ENCODE data around the gene PMPCA. TPM values are rescaled to one million over a fixed set of nuclear protein-coding genes. Genes with fewer than 3 reads are reported as not detected.

PMPCA gene
- total RNA-seq, 1 experiment from 2014 or later, result 94.5 TPM

DNA sequence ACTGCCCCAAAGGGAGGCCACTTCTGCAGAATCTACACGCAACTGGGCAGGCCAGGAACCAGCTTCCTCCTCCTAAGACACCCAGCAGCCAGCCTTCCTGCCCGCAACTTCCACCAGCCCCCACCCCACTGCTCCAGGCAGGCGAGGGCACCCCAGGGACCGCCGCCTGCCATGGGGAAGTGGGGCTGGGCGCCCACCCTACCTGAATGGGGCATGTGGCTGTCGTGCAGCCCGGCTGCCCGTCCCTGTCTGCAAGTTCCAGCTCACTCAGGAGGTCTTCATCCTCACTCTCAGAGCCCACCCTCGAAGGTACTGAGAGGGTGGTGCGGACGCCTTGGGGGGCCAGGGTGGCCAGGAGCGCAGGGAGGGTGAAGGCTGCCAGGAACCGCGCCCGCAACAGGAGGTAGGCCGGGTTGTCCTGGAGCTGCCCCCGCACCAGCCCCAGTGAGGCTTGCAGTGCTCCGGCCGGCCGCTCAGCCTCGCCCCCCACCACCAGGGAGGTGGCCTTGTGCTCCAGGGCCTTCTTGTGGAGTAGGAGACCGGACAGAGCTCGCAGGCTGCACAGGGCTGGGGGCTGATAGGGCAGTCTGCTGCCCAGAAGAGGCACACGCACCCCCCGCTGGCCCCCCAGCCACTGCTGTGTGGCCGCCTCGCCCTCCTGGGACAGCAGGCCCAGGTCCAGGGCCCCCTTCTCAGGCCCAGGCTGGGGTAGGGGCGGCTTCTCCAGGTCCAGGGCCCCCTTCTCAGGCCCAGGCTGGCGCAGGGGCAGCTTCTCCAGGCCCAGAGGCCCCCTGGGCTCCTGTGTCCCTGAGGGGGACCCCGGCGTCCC lies 32.9 kb upstream of the PMPCA start:
- Histone ChIP-seq H3K56ac (ENCODE audit: insufficient read length, low read depth, low read length) (no peak overlapping the region), H2BK12ac (ENCODE audit: insufficient read length, low read depth, low read length) (no peak overlapping the region), H3K23me2 (ENCODE audit: insufficient read length, low read depth, low read length, poor library complexity, severe bottlenecking) (no peaks in the 10 kb centered on the region), H2BK15ac (ENCODE audit: low read depth, low read length) (no peak overlapping the region), H3K18ac (ENCODE audit: insufficient read length, low read depth, low read length) (no peak overlapping the region), H3K79me1 (ENCODE audit: insufficient read depth, low read depth, low read length, poor library complexity, severe bottlenecking) (no peaks in the 10 kb centered on the region), H3K9me3 (ENCODE audit: control insufficient read depth, low read depth, low read length) (no peaks in the 10 kb centered on the region), H3K27me3 (ENCODE audit: insufficient read depth, low read length) (no peaks in the 10 kb centered on the region), H3K4me1 (ENCODE audit: insufficient read depth, low read length) (no peaks in the 10 kb centered on the region), H4K8ac (replicated peaks; ENCODE audit: insufficient read length, low read depth, low read length) (no peak overlapping the region), H2AK5ac (ENCODE audit: insufficient read length, low read length) (no peak overlapping the region), H4K20me1 (ENCODE audit: control insufficient read depth, insufficient read depth, insufficient read length) (no peaks in the 10 kb centered on the region), H4K91ac (ENCODE audit: insufficient read length, low read depth, low read length) (no peak overlapping the region), H3K23ac (ENCODE audit: insufficient read length, low read depth, low read length) (no peak overlapping the region), H3K79me2 (ENCODE audit: insufficient read depth, low read length) (no peaks in the 10 kb centered on the region), H2BK120ac (ENCODE audit: low read depth, low read length, poor library complexity, severe bottlenecking) (no peak overlapping the region), H3T11ph (ENCODE audit: low read length) (no peak overlapping the region), H4K5ac (ENCODE audit: insufficient read length, low read depth, low read length) (no peak overlapping the region), H2BK5ac (ENCODE audit: insufficient read length, low read length) (no peak overlapping the region), H2AFZ (ENCODE audit: low read length) (no peak overlapping the region), H3K27ac (ENCODE audit: insufficient read length, low read depth, low read length) (no peak overlapping the region), H3K4me2 (ENCODE audit: insufficient read depth, insufficient read length, low read length) (no peak overlapping the region), H2BK20ac (ENCODE audit: low read depth, low read length, poor library complexity, severe bottlenecking) (no peak overlapping the region), H3K4ac (ENCODE audit: low read depth, low read length) (no peak overlapping the region), H3K9ac (ENCODE audit: extremely low read depth, insufficient read length, low read length) (no peak overlapping the region), H3K14ac (ENCODE audit: insufficient read depth, low read length) (no peak overlapping the region)
- DNase-seq, result no peak
- no peak overlapping the region for H3K27ac Mint-ChIP-seq
- H3K9me3 Mint-ChIP-seq, result no peaks in the 10 kb centered on the region
- no peak overlapping the region for H3K4me3 Mint-ChIP-seq
- H3K27me3 Mint-ChIP-seq (ENCODE audit: low read depth), result no peaks in the 10 kb centered on the region
- H3K36me3 Mint-ChIP-seq (ENCODE audit: insufficient read depth in 1 of 3, low read depth in 3 of 3), result peaks cover 2 to 32% (median 16%) of the 10 kb centered on the region in 3 experiments; a peak in 5 of 7 replicates
- TF ChIP-seq, protein P1, sequence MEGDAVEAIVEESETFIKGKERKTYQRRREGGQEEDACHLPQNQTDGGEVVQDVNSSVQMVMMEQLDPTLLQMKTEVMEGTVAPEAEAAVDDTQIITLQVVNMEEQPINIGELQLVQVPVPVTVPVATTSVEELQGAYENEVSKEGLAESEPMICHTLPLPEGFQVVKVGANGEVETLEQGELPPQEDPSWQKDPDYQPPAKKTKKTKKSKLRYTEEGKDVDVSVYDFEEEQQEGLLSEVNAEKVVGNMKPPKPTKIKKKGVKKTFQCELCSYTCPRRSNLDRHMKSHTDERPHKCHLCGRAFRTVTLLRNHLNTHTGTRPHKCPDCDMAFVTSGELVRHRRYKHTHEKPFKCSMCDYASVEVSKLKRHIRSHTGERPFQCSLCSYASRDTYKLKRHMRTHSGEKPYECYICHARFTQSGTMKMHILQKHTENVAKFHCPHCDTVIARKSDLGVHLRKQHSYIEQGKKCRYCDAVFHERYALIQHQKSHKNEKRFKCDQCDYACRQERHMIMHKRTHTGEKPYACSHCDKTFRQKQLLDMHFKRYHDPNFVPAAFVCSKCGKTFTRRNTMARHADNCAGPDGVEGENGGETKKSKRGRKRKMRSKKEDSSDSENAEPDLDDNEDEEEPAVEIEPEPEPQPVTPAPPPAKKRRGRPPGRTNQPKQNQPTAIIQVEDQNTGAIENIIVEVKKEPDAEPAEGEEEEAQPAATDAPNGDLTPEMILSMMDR (conservative IDR thresholded peaks at IDR 0.05), result no peak
- no CpG with 5 or more reads among the region's 32 CpGs for WGBS (ENCODE audit: extremely low coverage, insufficient read length, low lambda C conversion rate)
- H3K4me1 Mint-ChIP-seq, result peaks cover 0 to 5% of the 10 kb centered on the region in 2 experiments; a peak in 1 of 4 replicates
